Testis (tissue), 2 donors: ENCODE results near the gene NSMCE4A.
"Not testable (repeated sequence)": the region's sequence is repeated elsewhere in the genome, so short reads cannot be mapped to it uniquely, and the experiment has no call there.

ENCODE experiments used
- CTCF ChIP-seq, 3 experiments: fragments of 450-650 bp in 2 of 3; fragments of 200-600 bp in 1 of 3; sonication (generic) in 1 of 3; IDR thresholded peaks; one replicate each; pipeline ENCODE4 v1.5.1; 2016 to 2019; ENCODE audit warnings: antibody characterized with exemption in 3 of 3, mild to moderate bottlenecking in 2 of 3, moderate library complexity in 1 of 3
- POLR2A ChIP-seq: fragments of 450-650 bp; IDR thresholded peaks from one replicate; pipeline ENCODE4 v1.6.1; 2017; ENCODE audit warnings: antibody characterized with exemption, mild to moderate bottlenecking, moderate library complexity

DNA sequence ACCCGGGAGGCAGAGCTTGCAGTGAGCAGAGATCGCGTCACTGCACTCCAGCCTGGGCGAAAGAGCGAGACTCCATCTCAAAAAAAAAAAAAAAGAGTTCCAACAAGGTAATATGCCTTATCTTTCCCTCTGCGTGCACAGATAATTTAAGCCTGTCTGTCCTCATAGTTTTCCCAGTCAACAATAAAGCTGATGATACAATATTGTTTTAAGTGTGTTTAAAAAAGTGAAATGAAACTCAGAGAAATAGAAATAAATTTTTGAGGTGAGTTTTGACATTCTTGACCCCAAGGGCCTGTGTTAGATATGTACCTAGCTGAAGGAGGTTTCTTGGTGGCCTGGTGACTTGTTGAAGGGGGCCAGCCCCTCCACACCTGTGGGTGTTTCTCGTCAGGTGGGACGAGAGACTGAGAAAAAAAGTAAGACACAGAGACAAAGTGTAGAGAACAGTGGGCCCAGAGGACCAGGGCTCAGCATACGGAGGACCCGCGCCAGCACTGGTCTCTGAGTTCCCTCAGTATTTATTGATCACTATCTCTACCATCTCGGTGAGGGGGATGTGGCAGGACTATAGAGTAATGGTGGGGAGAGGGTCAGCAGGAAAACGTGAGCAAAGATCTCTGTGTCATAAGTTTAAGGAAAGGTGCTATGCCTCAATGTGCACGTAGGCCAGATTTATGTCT lies 45.3 kb downstream of the NSMCE4A start:
- not testable (repeated sequence) for TF ChIP-seq POLR2A; CTCF (IDR thresholded peaks at IDR 0.05)
